ENCODE results near the gene ZNF813. TPM values are rescaled to one million over a fixed set of nuclear protein-coding genes. Genes with fewer than 3 reads are reported as not detected.

Gene ZNF813
- total and polyA plus RNA-seq, 9 of the 15 experiments (the other 6 are each of a cell fraction or from before 2014, with no cell fraction given), result 1.3 to 8.0 (median 5.3) TPM

- no peak for TF ChIP-seq MGA (IDR thresholded peaks at IDR 0.05)
These were observed 4.3 kb upstream of the ZNF813 start (continued) for GRCh38 chr19:53463263-53463662.

Data from K562 (cell line).